SH-SY5Y (cell line): ENCODE measurements around the gene SLC9A7.

Experiments
- GATA2 ChIP-seq: IDR thresholded peaks from 2 replicates; pipeline ENCODE4 v1.6.1; 2011; ENCODE audit warnings: mild to moderate bottlenecking, low read depth, low read length
- GATA3 ChIP-seq: IDR thresholded peaks from 2 replicates; pipeline ENCODE4 v1.6.1; 2011; ENCODE audit warnings: low read depth, mild to moderate bottlenecking, low read length, moderate library complexity

SLC9A7 gene

DNA sequence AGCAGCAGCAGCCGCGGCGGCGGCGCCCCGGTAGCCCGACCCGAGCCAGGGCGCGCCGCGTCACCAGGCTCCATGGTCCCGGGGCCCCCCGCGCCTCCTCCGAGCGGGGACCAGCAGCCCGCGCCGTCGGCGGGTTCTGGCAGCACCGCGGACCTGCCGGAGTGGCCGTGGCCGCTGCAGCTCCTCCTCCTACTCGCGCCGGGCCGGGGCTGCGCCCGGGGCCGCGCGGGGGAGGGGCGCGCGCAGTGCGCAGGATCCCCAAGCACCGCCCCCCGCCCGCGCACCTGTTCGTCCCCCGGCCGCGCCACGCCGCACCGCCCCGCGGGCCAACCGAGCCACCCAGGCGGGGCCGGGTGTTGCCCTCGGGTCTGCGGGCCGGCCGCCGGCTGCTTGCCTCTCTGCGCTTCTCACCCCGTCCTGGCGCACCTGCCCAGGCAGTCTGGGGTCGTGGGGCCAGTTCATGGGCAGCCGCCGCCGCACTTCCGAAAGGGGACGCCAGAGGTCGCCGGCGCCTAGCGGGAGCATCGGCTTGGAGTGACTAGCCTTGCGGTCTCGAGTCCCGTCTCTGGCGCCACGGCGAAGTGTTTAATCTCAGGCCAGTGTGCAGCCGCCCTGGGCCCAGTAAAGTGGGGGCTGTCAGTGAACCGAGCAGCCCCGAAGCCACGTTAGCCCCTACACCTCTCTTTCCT, at the start of gene SLC9A7:
SLC9A7 (minus strand) TSS at position 163 of the 689 bp plus-strand sequence; CDS start at position 74, 89 bp downstream.
- TF ChIP-seq GATA3 = no peak
- no peak for TF ChIP-seq GATA2

- TF ChIP-seq GATA3 = no peak
- no peak for TF ChIP-seq GATA2
Observed at GRCh38 chrX:46805270-46805669, 46.4 kb upstream of the SLC9A7 start.

- TF ChIP-seq GATA2 (no peak), GATA3 (no peak)
Observed at GRCh38 chrX:46803140-46803539, 44.2 kb upstream of the SLC9A7 start.

GRCh38 chrX:46796574-46797191, 37.8 kb upstream of the SLC9A7 start:
- TF ChIP-seq GATA3 (no peak), GATA2 (no peak)

- no peak for TF ChIP-seq GATA2
Observed at GRCh38 chrX:46793386-46794143, 34.6 kb upstream of the SLC9A7 start.

GRCh38 chrX:46792810-46793188, 33.9 kb upstream of the SLC9A7 start:
- TF ChIP-seq GATA3 (no peak), GATA2 (no peak)

- TF ChIP-seq GATA2 (no peak), GATA3 (no peak)
Observed at GRCh38 chrX:46791927-46792809, 33.2 kb upstream of the SLC9A7 start.

GRCh38 chrX:46788902-46789301, 30.0 kb upstream of the SLC9A7 start:
- TF ChIP-seq GATA2 = no peak
- no peak for TF ChIP-seq GATA3

DNA sequence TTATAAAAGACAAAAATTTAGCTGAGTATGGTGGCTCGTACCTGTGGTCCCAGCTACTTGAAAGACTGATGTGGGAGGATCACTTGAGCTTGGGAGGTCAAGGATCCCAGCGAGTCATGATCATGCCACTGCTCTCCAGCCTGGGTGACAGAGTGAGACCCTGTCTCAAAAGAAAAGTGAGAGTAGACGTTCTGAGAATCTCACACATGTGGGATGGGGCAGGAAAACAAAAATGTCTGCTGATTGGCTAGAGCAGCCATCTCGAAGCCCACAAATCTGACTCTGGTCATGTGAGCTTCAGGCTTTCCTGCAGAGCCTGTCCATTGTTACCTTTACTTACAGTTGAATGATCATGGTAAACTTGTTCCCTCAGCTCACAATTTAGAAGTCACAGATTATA, 23.1 kb upstream of the SLC9A7 start:
- no peak for TF ChIP-seq GATA3
- no peak for TF ChIP-seq GATA2

GRCh38 chrX:46777971-46778810, 19.3 kb upstream of the SLC9A7 start:
- TF ChIP-seq GATA2 (no peak), GATA3 (no peak)

DNA sequence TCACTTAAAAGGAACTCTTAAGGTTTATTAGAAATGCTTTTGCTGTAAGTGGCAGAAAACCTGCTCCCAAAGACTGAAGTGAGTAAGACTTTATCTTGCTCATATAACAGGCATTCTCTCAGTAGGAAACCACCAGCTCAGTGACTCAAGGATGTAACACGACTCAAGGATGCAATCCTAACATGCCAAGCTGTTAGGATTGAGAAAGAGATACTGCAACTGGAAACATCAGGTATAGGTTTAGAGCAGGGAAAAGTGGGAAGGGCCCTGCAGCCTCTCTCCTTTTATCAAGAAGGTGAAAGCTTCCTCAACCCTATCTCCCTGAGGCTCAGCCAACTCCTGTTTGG, 11.9 kb upstream of the SLC9A7 start:
- no peak for TF ChIP-seq GATA2
- TF ChIP-seq GATA3 = no peak

DNA sequence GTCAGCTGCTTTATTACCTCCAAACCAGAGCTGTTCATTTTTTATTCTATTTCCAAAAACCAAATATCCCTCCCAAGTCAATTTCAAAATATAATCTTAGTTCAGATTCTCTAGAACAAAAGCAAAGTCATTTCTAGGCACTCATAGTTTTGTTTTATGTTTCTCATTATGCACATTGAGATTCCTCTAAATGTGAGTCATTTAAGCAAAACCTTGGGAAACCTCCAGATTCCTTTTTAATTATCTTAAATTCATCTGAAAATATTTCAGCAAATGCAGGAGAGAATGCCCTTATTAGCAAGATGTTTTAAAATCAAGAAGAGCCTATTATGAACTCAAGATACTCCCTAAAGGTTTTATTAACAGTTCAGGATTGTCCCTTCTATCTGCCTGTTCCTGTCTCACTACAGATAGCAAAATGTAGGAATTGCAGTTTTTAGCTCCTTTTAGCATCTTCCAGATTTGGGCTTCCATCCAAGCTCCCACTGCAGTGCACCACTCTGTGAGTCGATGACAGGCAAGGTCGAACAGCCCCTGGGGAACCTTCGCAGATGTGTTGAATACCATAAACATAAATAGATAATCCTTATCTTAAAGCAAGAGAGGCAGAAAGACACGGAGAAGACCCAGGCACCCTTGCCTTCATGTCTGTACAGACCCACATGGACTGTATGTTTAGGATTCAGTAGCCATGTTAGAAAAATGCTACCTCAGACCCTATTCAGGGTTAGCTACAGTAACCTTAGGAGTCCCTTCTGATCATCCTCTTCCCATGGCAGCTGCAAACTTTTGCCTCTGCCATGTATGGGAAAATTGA, 11.3 kb upstream of the SLC9A7 start:
- TF ChIP-seq GATA2 (no peak), GATA3 (no peak)

DNA sequence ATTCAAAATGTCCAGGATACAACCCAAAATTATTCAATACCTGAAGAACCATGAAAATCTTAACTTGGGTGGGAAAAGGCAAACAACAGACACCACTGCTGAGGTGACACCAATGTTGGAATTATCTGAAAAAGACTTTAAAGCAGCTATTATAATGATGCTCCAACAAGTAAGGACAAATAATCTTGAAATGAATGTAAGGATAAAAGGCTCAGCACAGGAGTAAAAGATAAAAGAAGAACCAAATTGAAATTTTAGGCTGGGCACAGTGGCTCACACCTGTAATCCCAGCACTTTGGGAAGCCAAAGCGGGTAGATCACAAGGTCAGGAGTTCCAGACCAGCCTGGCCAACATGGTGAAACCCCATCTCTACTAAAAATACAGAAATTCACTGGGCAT, 4.0 kb upstream of the SLC9A7 start:
- no peak for TF ChIP-seq GATA2
- no peak for TF ChIP-seq GATA3

DNA sequence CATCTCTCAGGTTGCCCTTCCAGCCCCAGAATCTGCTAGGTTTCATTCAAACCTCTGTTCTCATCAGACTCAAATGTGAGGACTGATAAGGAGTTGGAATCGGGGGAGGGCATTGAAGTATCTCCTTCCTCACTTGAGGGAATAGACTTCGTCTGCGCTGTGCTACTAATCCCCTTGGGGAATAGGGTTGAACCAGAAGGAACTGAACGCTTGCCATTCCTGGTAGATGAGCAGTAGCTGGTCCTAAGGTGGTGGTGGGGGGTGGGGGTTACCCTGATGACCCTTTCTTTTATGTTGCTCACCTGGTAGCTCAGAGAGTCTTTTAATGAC, 692 bp upstream of the SLC9A7 start:
- TF ChIP-seq GATA2 (no peak), GATA3 (no peak)
